Measurements from ENCODE around the gene KCNN1.

The KCNN1 gene

GRCh38 chr19:17953316-17953801 is 13.5 kb upstream of the KCNN1 start:
- ATAC-seq (no peak), DNase-seq (no peak)
- H3K4me1 Mint-ChIP-seq, result peaks cover 53% of the 10 kb centered on the region
- peaks cover 73% of the 10 kb centered on the region for H3K27me3 Mint-ChIP-seq
- H3K9me3 Mint-ChIP-seq, result no peaks in the 10 kb centered on the region
- H3K4me3 Mint-ChIP-seq, result peak overlapping the region in 1 of 2 donors; percentile 71
- H3K27ac Mint-ChIP-seq, result no peak overlapping the region

GRCh38 chr19:17953869-17954268 is 13.0 kb upstream of the KCNN1 start:
- DNase-seq (no peak), ATAC-seq (no peak)
- Mint-ChIP-seq H3K27me3 (peaks cover 72% of the 10 kb centered on the region), H3K4me3 (no peak overlapping the region), H3K27ac (no peak overlapping the region), H3K9me3 (no peaks in the 10 kb centered on the region), H3K4me1 (peaks cover 49% of the 10 kb centered on the region)

- Mint-ChIP-seq H3K27ac (no peak overlapping the region), H3K4me3 (no peak overlapping the region), H3K9me3 (no peaks in the 10 kb centered on the region), H3K27me3 (peaks cover 67% of the 10 kb centered on the region), H3K4me1 (peaks cover 44% of the 10 kb centered on the region)
- DNase-seq (no peak), ATAC-seq (no peak)
Measured at GRCh38 chr19:17954401-17954800, 12.5 kb upstream of the KCNN1 start.

GRCh38 chr19:17957149-17957849 is 9.6 kb upstream of the KCNN1 start:
- no peak for DNase-seq
- Mint-ChIP-seq H3K4me3 (no peak overlapping the region), H3K9me3 (no peaks in the 10 kb centered on the region), H3K27me3 (peaks cover 38% of the 10 kb centered on the region), H3K27ac (no peak overlapping the region), H3K4me1 (peaks cover 17% of the 10 kb centered on the region)
- no peak for ATAC-seq

- Mint-ChIP-seq H3K4me1 (peaks cover 11% of the 10 kb centered on the region), H3K27me3 (peaks cover 32% of the 10 kb centered on the region), H3K9me3 (no peaks in the 10 kb centered on the region), H3K27ac (no peak overlapping the region), H3K4me3 (no peak overlapping the region)
- no peak for DNase-seq
- ATAC-seq, result no peak
Measured at GRCh38 chr19:17957885-17958284, 9.0 kb upstream of the KCNN1 start.

GRCh38 chr19:17963936-17964691 is 2.8 kb upstream of the KCNN1 start:
- H3K4me3 Mint-ChIP-seq, result no peak overlapping the region
- ATAC-seq (no peak), DNase-seq (no peak)
- peaks cover 21% of the 10 kb centered on the region for H3K4me1 Mint-ChIP-seq
- H3K27me3 Mint-ChIP-seq, result peaks cover 60% of the 10 kb centered on the region
- no peak overlapping the region for H3K27ac Mint-ChIP-seq
- H3K9me3 Mint-ChIP-seq, result no peaks in the 10 kb centered on the region

GRCh38 chr19:17965370-17966128 is 1.4 kb upstream of the KCNN1 start:
- peaks cover 65% of the 10 kb centered on the region for H3K27me3 Mint-ChIP-seq
- no peak for DNase-seq
- H3K27ac Mint-ChIP-seq, result no peak overlapping the region
- no peaks in the 10 kb centered on the region for H3K9me3 Mint-ChIP-seq
- ATAC-seq, result no peak
- H3K4me3 Mint-ChIP-seq, result no peak overlapping the region
- peaks cover 21% of the 10 kb centered on the region for H3K4me1 Mint-ChIP-seq

GRCh38 chr19:17966129-17966483 is 801 bp upstream of the KCNN1 start:
- no peak overlapping the region for H3K27ac Mint-ChIP-seq
- no peak overlapping the region for H3K4me3 Mint-ChIP-seq
- H3K4me1 Mint-ChIP-seq, result peaks cover 21% of the 10 kb centered on the region
- H3K9me3 Mint-ChIP-seq, result no peaks in the 10 kb centered on the region
- DNase-seq (no peak), ATAC-seq (no peak)
- H3K27me3 Mint-ChIP-seq, result peaks cover 65% of the 10 kb centered on the region

GRCh38 chr19:17967257-17968051 is 547 bp downstream of the KCNN1 start:
- H3K4me3 Mint-ChIP-seq, result peak overlapping the region in 1 of 2 donors; percentile 46
- H3K9me3 Mint-ChIP-seq, result no peaks in the 10 kb centered on the region
- H3K4me1 Mint-ChIP-seq, result peaks cover 21% of the 10 kb centered on the region
- peak overlapping the region in 1 of 2 donors; percentile 80 for H3K27ac Mint-ChIP-seq
- H3K27me3 Mint-ChIP-seq, result peaks cover 65% of the 10 kb centered on the region
- DNase-seq, result no peak
- ATAC-seq, result no peak

GRCh38 chr19:17968362-17968761 is 1.5 kb downstream of the KCNN1 start:
- no peak overlapping the region for H3K4me3 Mint-ChIP-seq
- no peak for ATAC-seq
- H3K4me1 Mint-ChIP-seq, result peaks cover 21% of the 10 kb centered on the region
- DNase-seq, result no peak
- H3K9me3 Mint-ChIP-seq, result no peaks in the 10 kb centered on the region
- no peak overlapping the region for H3K27ac Mint-ChIP-seq
- H3K27me3 Mint-ChIP-seq, result peaks cover 62% of the 10 kb centered on the region

- DNase-seq (no peak), ATAC-seq (no peak)
- Mint-ChIP-seq H3K9me3 (no peaks in the 10 kb centered on the region), H3K27me3 (peaks cover 54% of the 10 kb centered on the region), H3K4me3 (no peak overlapping the region), H3K27ac (no peak overlapping the region), H3K4me1 (peaks cover 21% of the 10 kb centered on the region)
Measured at GRCh38 chr19:17969096-17969792, 2.3 kb downstream of the KCNN1 start.

- DNase-seq, result no peak
- Mint-ChIP-seq H3K27ac (no peak overlapping the region), H3K4me1 (peaks cover 6% of the 10 kb centered on the region), H3K27me3 (peaks cover 26% of the 10 kb centered on the region), H3K4me3 (no peak overlapping the region), H3K9me3 (no peaks in the 10 kb centered on the region)
- no peak for ATAC-seq
Measured at GRCh38 chr19:17972230-17972629, 5.3 kb downstream of the KCNN1 start.

- no peaks in the 10 kb centered on the region for H3K9me3 Mint-ChIP-seq
- ATAC-seq, result peak; percentile 31
Measured at GRCh38 chr19:17973759-17974158, 6.9 kb downstream of the KCNN1 start.

GRCh38 chr19:17974551-17974950 is 7.6 kb downstream of the KCNN1 start:
- peaks cover 10% of the 10 kb centered on the region for H3K27me3 Mint-ChIP-seq
- H3K4me3 Mint-ChIP-seq, result no peak overlapping the region
- peaks cover 2% of the 10 kb centered on the region for H3K4me1 Mint-ChIP-seq
- DNase-seq (no peak), ATAC-seq (no peak)
- H3K9me3 Mint-ChIP-seq, result no peaks in the 10 kb centered on the region
- no peak overlapping the region for H3K27ac Mint-ChIP-seq

More at GRCh38 chr19:17973759-17974158, 6.9 kb downstream of the KCNN1 start:
- Mint-ChIP-seq H3K4me3 (no peak overlapping the region), H3K27me3 (peaks cover 16% of the 10 kb centered on the region), H3K4me1 (no peaks in the 10 kb centered on the region), H3K27ac (no peak overlapping the region)
- DNase-seq, result no peak

GRCh38 chr19:17975032-17975431 is 8.1 kb downstream of the KCNN1 start:
- Mint-ChIP-seq H3K27me3 (peaks cover 14% of the 10 kb centered on the region), H3K4me1 (peaks cover 4% of the 10 kb centered on the region), H3K9me3 (no peaks in the 10 kb centered on the region), H3K27ac (no peak overlapping the region), H3K4me3 (no peak overlapping the region)
- ATAC-seq (no peak), DNase-seq (no peak)
